K562 (cell line): ENCODE results near the gene VWC2L. TPM values are rescaled to one million over a fixed set of nuclear protein-coding genes. Genes with fewer than 3 reads are reported as not detected.

Experiments
- ATAC-seq: fragments of 200-7000 bp; cut with Tn5 transposase; 3 replicates; pipeline ENCODE4 v1.9.1; 2020; ENCODE audit warnings: moderate library complexity
- BruUV-seq: library from RNA; stranded (reverse); fragments of 400-500 nt; replicated peaks from 2 replicates; lab custom pipeline; 2021; lab: Mats Ljungman, UMichigan
- CTCF ChIA-PET: fragments of 300-600 bp; formaldehyde crosslinking; extraction: SDS; loops from one replicate; lab custom pipeline; 2021; ENCODE audit warnings: low intra/inter-chr PET ratio; lab: Yijun Ruan, JAX
- POLR2A ChIA-PET: fragments of 300-600, 350-650 bp; sonication (Branson Sonifier 250); formaldehyde crosslinking; extraction: SDS; loops from one replicate; lab custom pipeline; 2021; ENCODE audit warnings: antibody characterized with exemption, inconsistent platforms; lab: Yijun Ruan, JAX
- DNase-seq, 4 experiments: peaks; one replicate each; pipeline versions ENCODE4 v3.0.0 to v3.0.0-alpha.2; 2011 to 2018; ENCODE audit warnings: low spot score in 3 of 4, mixed read lengths in 3 of 4; ENCODE audit errors: extremely low read depth in 1 of 4
- FAIRE-seq: peaks from 2 replicates; lab custom pipeline; 2011; peaks lifted over from hg19 to GRCh38; lab: Jason Lieb, UNC
- H2AFZ ChIP-seq: 2 replicates; pipeline ENCODE4 v1.6.0; 2011; ENCODE audit warnings: low read depth, low read length, control low read depth, inconsistent platforms
- H3K27ac ChIP-seq: fragments of 200-600 bp; 3 replicates; pipeline ENCODE4 v1.8.0; 2011; ENCODE audit warnings: low read depth, mild to moderate bottlenecking, control low read depth, inconsistent platforms, low read length, moderate library complexity, mixed read lengths; ENCODE audit errors: extremely low read depth
- H3K27me3 ChIP-seq, 2 experiments: fragments of 300-600 bp in 1 of 2; 2 replicates in 1 of 2; 3 replicates in 1 of 2; pipeline versions ENCODE4 v1.6.0 to v1.8.0; 2011; ENCODE audit warnings: inconsistent platforms in 2 of 2, low read length in 2 of 2, mild to moderate bottlenecking in 1 of 2, mixed read lengths in 1 of 2, moderate library complexity in 1 of 2; ENCODE audit not compliant: control insufficient read depth in 2 of 2, insufficient read depth in 2 of 2
- H3K36me3 ChIP-seq: fragments of 300-600 bp; 3 replicates; pipeline ENCODE4 v1.8.0; 2011; ENCODE audit warnings: mild to moderate bottlenecking, low read length, inconsistent platforms; ENCODE audit not compliant: control insufficient read depth, insufficient read depth
- H3K4me1 ChIP-seq, 2 experiments: fragments of 200-600 bp in 1 of 2; replicated peaks in 1 of 2; 2 replicates in 1 of 2; 3 replicates in 1 of 2; pipeline versions ENCODE4 v1.5.1 to v1.8.0; 2011; ENCODE audit warnings: inconsistent platforms in 2 of 2, low read length in 2 of 2, mild to moderate bottlenecking in 1 of 2, mixed read lengths in 1 of 2, moderate library complexity in 1 of 2; ENCODE audit not compliant: control insufficient read depth in 2 of 2, insufficient read depth in 2 of 2
- H3K4me2 ChIP-seq: 2 replicates; pipeline ENCODE4 v1.6.1; 2011; ENCODE audit warnings: low read length, control low read depth, inconsistent platforms, mixed read lengths; ENCODE audit not compliant: insufficient read depth
- H3K4me3 ChIP-seq: fragments of 200-600 bp; sonication (generic), shearing (Covaris generic); 2 replicates; pipeline ENCODE4 v1.5.1; 2016; ENCODE audit warnings: control low read depth, inconsistent platforms
- H3K79me2 ChIP-seq: fragments of 200-600 bp; 3 replicates; pipeline ENCODE4 v1.8.0; 2011; ENCODE audit warnings: low read length, inconsistent platforms; ENCODE audit not compliant: control insufficient read depth, insufficient read depth
- H3K9ac ChIP-seq, 2 experiments: 2 replicates each; pipeline versions ENCODE4 v1.6.0 to v1.6.1; 2011; ENCODE audit warnings: low read depth in 2 of 2, low read length in 2 of 2, control low read depth in 1 of 2, inconsistent platforms in 1 of 2, mild to moderate bottlenecking in 1 of 2, mixed read lengths in 1 of 2; ENCODE audit not compliant: insufficient read depth in 1 of 2
- H3K9me1 ChIP-seq: one replicate; pipeline ENCODE4 v1.6.0; 2011; ENCODE audit warnings: inconsistent platforms, mild to moderate bottlenecking, low read length, moderate library complexity; ENCODE audit not compliant: control insufficient read depth, insufficient read depth
- H3K9me3 ChIP-seq: replicated peaks from 2 replicates; pipeline ENCODE4 v1.5.1; 2011; ENCODE audit warnings: low read depth, low read length, inconsistent platforms; ENCODE audit not compliant: control insufficient read depth, insufficient read depth
- H4K20me1 ChIP-seq: replicated peaks from 2 replicates; pipeline ENCODE4 v1.6.1; 2011; ENCODE audit warnings: low read length, inconsistent platforms, mixed read lengths; ENCODE audit not compliant: control insufficient read depth, insufficient read depth
- ADNP ChIP-seq: fragments of 200-800 bp; sonication (Bioruptor generic); IDR thresholded peaks from 2 replicates; pipeline ENCODE4 v1.6.1; 2016; ENCODE audit warnings: missing genetic modification characterization, missing compliant biosample characterization
- AFF4 ChIP-seq: sonication (generic); formaldehyde crosslinking; IDR thresholded peaks from 2 replicates; pipeline ENCODE4 v1.8.0; 2023; ENCODE audit warnings: mild to moderate bottlenecking, missing genetic modification reagents
- CREB3 ChIP-seq: fragments of 450-650 bp; conservative IDR thresholded peaks from 2 replicates; pipeline ENCODE4 v1.6.1; 2016; ENCODE audit warnings: missing genetic modification characterization, low read depth, mild to moderate bottlenecking, missing compliant biosample characterization, moderate library complexity
- ELF1 ChIP-seq: fragments of 200-800 bp; sonication (Bioruptor generic); IDR thresholded peaks from 2 replicates; pipeline ENCODE4 v1.6.1; 2016; ENCODE audit warnings: missing genetic modification characterization, missing compliant biosample characterization
- GABPA ChIP-seq: fragments of 200-800 bp; sonication (Bioruptor generic); conservative IDR thresholded peaks from 2 replicates; pipeline ENCODE4 v1.6.1; 2016; ENCODE audit warnings: low read depth, missing genetic modification characterization, missing compliant biosample characterization
- HNRNPH1 ChIP-seq: fragments of 200-400 bp; formaldehyde crosslinking; optimal IDR thresholded peaks from 2 replicates; pipeline ENCODE3; 2017; ENCODE audit warnings: low read depth, mild to moderate bottlenecking, low read length, moderate library complexity
- IRF9 ChIP-seq: fragments of 450-650 bp; IDR thresholded peaks from 2 replicates; pipeline ENCODE4 v1.6.1; 2016; ENCODE audit warnings: missing biosample characterization, missing genetic modification characterization
- KLF16 ChIP-seq: IDR thresholded peaks from 2 replicates; pipeline ENCODE4 v1.6.1; 2016; ENCODE audit warnings: antibody characterized with exemption
- POLR2H ChIP-seq: IDR thresholded peaks from 2 replicates; pipeline ENCODE4 v1.6.1; 2016; ENCODE audit warnings: missing genetic modification characterization, low read depth, mild to moderate bottlenecking, control low read depth, missing compliant biosample characterization, moderate library complexity
- POU5F1 ChIP-seq: fragments of 150-350 bp; IDR thresholded peaks from 2 replicates; pipeline ENCODE4 v1.6.1; 2014; ENCODE audit warnings: borderline replicate concordance, low read length, low read depth, mild to moderate bottlenecking; ENCODE audit not compliant: partially characterized antibody
- ZNF668 ChIP-seq: fragments of 250-450 bp; sonication (Bioruptor Pico); IDR thresholded peaks from 2 replicates; pipeline ENCODE4 v1.8.0; 2022; ENCODE audit warnings: mild to moderate bottlenecking, inconsistent platforms
- ZNF740 ChIP-seq, 3 experiments: fragments of 200-800 bp in 1 of 3; sonication (Bioruptor generic) in 1 of 3; sonication (generic) in 1 of 3; formaldehyde crosslinking in 1 of 3; IDR thresholded peaks; 2 replicates each; pipeline versions ENCODE4 v1.6.1 to v1.8.0; 2016 to 2022; ENCODE audit warnings: mild to moderate bottlenecking in 2 of 3, missing compliant biosample characterization in 2 of 3, missing genetic modification characterization in 2 of 3, missing genetic modification reagents in 1 of 3
- WGBS: fragments of 100-300 bp; shearing (Covaris generic); methylation state at CpG from one replicate; pipeline ENCODE4 v1.1.6; 2016; ENCODE audit warnings: low coverage, mixed read lengths; ENCODE audit not compliant: insufficient coverage; ENCODE audit errors: missing lambda C conversion rate; 5-methylcytosine and 5-hydroxymethylcytosine counted together
- in situ Hi-C: fragments of 300-500 bp; cut with MboI; formaldehyde crosslinking; loops from 4 replicates; pipeline ENCODE4 v1.15.0; 2018; ENCODE audit warnings: inconsistent platforms, mixed read lengths
- intact Hi-C: fragments of 100-400 bp; cut with micrococcal nuclease; formaldehyde crosslinking; loops from 2 replicates; pipeline ENCODE4 v1.14.2; 2022
- polyA plus RNA-seq, 8 experiments: library from polyadenylated mRNA; depleted of rRNA in 4 of 8; stranded (reverse) in 5 of 8; unstranded in 3 of 8; fragments of >200 nt; fragmentation: Nextera tagmentation in 2 of 8; fragmentation: Illumina TruSeq in 1 of 8; extraction: Ambion mirVana in 2 of 8; extraction: Trizol in 1 of 8; gene quantifications; 2 replicates each; pipeline versions ENCODE4 v1.2.1 to v1.2.3, GENCODE V29; 2011 to 2014; ENCODE audit warnings: inconsistent platforms in 1 of 8, missing spikeins in 1 of 8
- total RNA-seq, 7 experiments: library from RNA; depleted of rRNA in 6 of 7; stranded (reverse); fragments of >200 nt in 6 of 7; fragmentation: Illumina TruSeq in 2 of 7; extraction: Trizol in 2 of 7; gene quantifications; 2 replicates each; pipeline versions ENCODE4 v1.2.1 to v1.2.3, GENCODE V29; 2011 to 2021; ENCODE audit warnings: low replicate concordance in 1 of 7

VWC2L gene
- total and polyA plus RNA-seq, 9 of the 15 experiments (the other 6 are each of a cell fraction or from before 2014, with no cell fraction given) = not detected

GRCh38 chr2:214591366-214591765 is 180.5 kb downstream of the VWC2L start (continued):
- TF ChIP-seq POLR2H (no peak), POU5F1 (no peak), GABPA (tag) (no peak), ZNF668 (CRISPR knock-in tag) (no peak), AFF4 (CRISPR knock-in tag) (no peak), HNRNPH1 (no peak), ELF1 (tag) (no peak), KLF16 (no peak)

- CTCF ChIA-PET = no interaction called here
- DNase-seq (no peak), FAIRE-seq (no peak)
- Histone ChIP-seq H3K4me1 (no peaks in the 10 kb centered on the region), H2AFZ (no peak overlapping the region), H4K20me1 (no peaks in the 10 kb centered on the region), H3K27me3 (no peaks in the 10 kb centered on the region), H3K36me3 (no peaks in the 10 kb centered on the region)
- in situ Hi-C loops = no loop called here
- TF ChIP-seq ADNP = no peak
- TF ChIP-seq CREB3 (tag) = no peak
- TF ChIP-seq IRF9 = no peak
- no peak for TF ChIP-seq ZNF740 (CRISPR knock-in tag; IDR thresholded peaks at IDR 0.05)
- TF ChIP-seq ZNF740 (tag; IDR thresholded peaks at IDR 0.05) = no peak
- TF ChIP-seq, all 486 proteins: peak for 0
- no peaks in the 10 kb centered on the region for H3K79me2 ChIP-seq
- H3K9me1 ChIP-seq = no peaks in the 10 kb centered on the region
- no peak overlapping the region for H3K4me3 ChIP-seq
- intact Hi-C loops = no loop called here
- ATAC-seq = no peak
- POLR2A ChIA-PET = no interaction called here
- WGBS = 0% methylated on average over 4 of the region's 4 CpGs
- no peak overlapping the region for H3K27ac ChIP-seq
- no peak overlapping the region for H3K9ac ChIP-seq
- BruUV-seq = no TSS peak
- no peak overlapping the region for H3K4me2 ChIP-seq
- H3K9me3 ChIP-seq = no peaks in the 10 kb centered on the region
These were observed 181.2 kb downstream of the VWC2L start for GRCh38 chr2:214592011-214592410.
